ENCODE results near the gene KDM6A.

- TF ChIP-seq CTCF (IDR thresholded peaks at IDR 0.05; ENCODE audit: low read length) (no peak), EZH2 (IDR thresholded peaks at IDR 0.05; ENCODE audit: borderline replicate concordance, low read length) (no peak)
These were observed 277.8 kb downstream of the KDM6A start for GRCh38 chrX:45150821-45151220.
